SU-DHL-6 (cell line): ENCODE measurements around the gene RNF144A.

Source experiments
- EZH2phosphoT487 ChIP-seq: fragments of 200-600 bp; sonication (generic), shearing (Covaris generic); conservative IDR thresholded peaks from 2 replicates; pipeline ENCODE4 v1.6.1; 2018; ENCODE audit warnings: mild to moderate bottlenecking, antibody characterized with exemption, low read length, moderate library complexity, mixed read lengths
- TF ChIP-seq, protein P1 (sequence below): fragments of 200-600 bp; sonication (generic); IDR thresholded peaks from one replicate; pipeline ENCODE4 v1.5.1; 2017; ENCODE audit warnings: antibody characterized with exemption, mild to moderate bottlenecking, low read length, moderate library complexity; ENCODE audit not compliant: insufficient read depth, poor library complexity, severe bottlenecking

DNA sequence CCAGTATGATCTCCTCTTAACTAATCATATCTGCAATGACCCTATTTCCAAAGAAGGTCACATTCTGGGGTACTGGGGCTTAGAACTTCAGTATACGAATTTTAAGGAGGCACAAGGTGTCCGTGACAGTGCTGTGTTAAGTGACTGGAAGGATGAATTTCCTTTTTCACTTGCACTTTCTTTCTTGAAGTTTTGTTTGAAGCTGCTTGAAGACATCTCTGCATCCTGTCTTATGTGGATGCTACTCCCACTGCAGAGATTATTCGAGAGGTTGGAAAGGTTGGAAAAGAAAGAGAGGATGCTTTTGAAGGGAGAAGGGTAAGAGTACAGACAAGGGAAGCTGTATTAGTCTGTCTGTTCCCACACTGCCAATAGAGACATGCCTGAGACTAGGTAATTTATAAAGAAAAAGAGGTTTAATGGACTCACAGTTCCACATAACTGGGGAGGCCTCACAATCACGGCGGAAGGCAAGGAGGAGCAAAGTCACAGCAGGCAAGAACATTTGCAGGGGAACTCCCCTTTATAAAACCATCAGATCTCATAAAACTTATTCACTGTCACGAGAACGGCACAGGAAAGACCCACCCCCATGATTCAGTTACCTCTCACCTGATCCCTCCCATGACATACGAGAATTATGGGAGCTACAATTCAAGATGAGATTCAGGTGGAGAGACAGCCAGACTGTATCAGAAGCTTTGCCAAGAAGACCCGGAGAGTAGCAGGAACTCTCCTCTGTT, 3.6 kb upstream of the RNF144A start:
- TF ChIP-seq, protein P1, sequence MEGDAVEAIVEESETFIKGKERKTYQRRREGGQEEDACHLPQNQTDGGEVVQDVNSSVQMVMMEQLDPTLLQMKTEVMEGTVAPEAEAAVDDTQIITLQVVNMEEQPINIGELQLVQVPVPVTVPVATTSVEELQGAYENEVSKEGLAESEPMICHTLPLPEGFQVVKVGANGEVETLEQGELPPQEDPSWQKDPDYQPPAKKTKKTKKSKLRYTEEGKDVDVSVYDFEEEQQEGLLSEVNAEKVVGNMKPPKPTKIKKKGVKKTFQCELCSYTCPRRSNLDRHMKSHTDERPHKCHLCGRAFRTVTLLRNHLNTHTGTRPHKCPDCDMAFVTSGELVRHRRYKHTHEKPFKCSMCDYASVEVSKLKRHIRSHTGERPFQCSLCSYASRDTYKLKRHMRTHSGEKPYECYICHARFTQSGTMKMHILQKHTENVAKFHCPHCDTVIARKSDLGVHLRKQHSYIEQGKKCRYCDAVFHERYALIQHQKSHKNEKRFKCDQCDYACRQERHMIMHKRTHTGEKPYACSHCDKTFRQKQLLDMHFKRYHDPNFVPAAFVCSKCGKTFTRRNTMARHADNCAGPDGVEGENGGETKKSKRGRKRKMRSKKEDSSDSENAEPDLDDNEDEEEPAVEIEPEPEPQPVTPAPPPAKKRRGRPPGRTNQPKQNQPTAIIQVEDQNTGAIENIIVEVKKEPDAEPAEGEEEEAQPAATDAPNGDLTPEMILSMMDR, result no peak
- TF ChIP-seq EZH2phosphoT487, result no peak
